Stimulated activated naive CD8-positive, alpha-beta T cell treated with anti-CD3 and anti-CD28 coated beads, Interleukin-15, Interleukin-2, amounts not matched to agents 100 ng/mL and 50 ng/mL, for 24 hours (primary cell): ENCODE results near the gene OR52H1.

Experiments
- H3K27ac Mint-ChIP-seq: one replicate; pipeline ENCODE4 v1.8.0; 2021; ENCODE audit warnings: mild to moderate bottlenecking, mixed read lengths
- H3K27me3 Mint-ChIP-seq: one replicate; pipeline ENCODE4 v1.8.0; 2021; ENCODE audit warnings: mixed read lengths
- H3K36me3 Mint-ChIP-seq: one replicate; pipeline ENCODE4 v1.8.0; 2021; ENCODE audit warnings: low read depth, mixed read lengths
- H3K4me1 Mint-ChIP-seq: one replicate; pipeline ENCODE4 v1.8.0; 2021; ENCODE audit warnings: low read depth, mixed read lengths
- H3K4me3 Mint-ChIP-seq: one replicate; pipeline ENCODE4 v1.8.0; 2021; ENCODE audit warnings: mild to moderate bottlenecking, mixed read lengths
- H3K9me3 Mint-ChIP-seq: one replicate; pipeline ENCODE4 v1.8.0; 2021; ENCODE audit warnings: mixed read lengths

Gene OR52H1

GRCh38 chr11:5556596-5557188 lies 8.4 kb upstream of the OR52H1 start:
- no peaks in the 10 kb centered on the region for H3K9me3 Mint-ChIP-seq
- no peak overlapping the region for H3K4me3 Mint-ChIP-seq
- no peaks in the 10 kb centered on the region for H3K36me3 Mint-ChIP-seq
- no peak overlapping the region for H3K27ac Mint-ChIP-seq
- H3K4me1 Mint-ChIP-seq = no peaks in the 10 kb centered on the region
- peaks cover 12% of the 10 kb centered on the region for H3K27me3 Mint-ChIP-seq

- no peaks in the 10 kb centered on the region for H3K9me3 Mint-ChIP-seq
- H3K27ac Mint-ChIP-seq = no peak overlapping the region
- no peaks in the 10 kb centered on the region for H3K4me1 Mint-ChIP-seq
- H3K27me3 Mint-ChIP-seq = peaks cover 6% of the 10 kb centered on the region
- H3K4me3 Mint-ChIP-seq = no peak overlapping the region
- H3K36me3 Mint-ChIP-seq = no peaks in the 10 kb centered on the region
These were observed 5.0 kb upstream of the OR52H1 start for GRCh38 chr11:5553343-5553742.

- no peak overlapping the region for H3K4me3 Mint-ChIP-seq
- no peaks in the 10 kb centered on the region for H3K36me3 Mint-ChIP-seq
- no peak overlapping the region for H3K27ac Mint-ChIP-seq
- peaks cover 3% of the 10 kb centered on the region for H3K27me3 Mint-ChIP-seq
- H3K9me3 Mint-ChIP-seq = no peaks in the 10 kb centered on the region
- no peaks in the 10 kb centered on the region for H3K4me1 Mint-ChIP-seq
These were observed 2.2 kb upstream of the OR52H1 start for GRCh38 chr11:5550440-5551095.

- Mint-ChIP-seq H3K4me3 (no peak overlapping the region), H3K4me1 (no peaks in the 10 kb centered on the region)
These were observed 358 bp downstream of the OR52H1 start for GRCh38 chr11:5547982-5548381.

GRCh38 chr11:5546457-5546856 lies 1.9 kb downstream of the OR52H1 start:
- Mint-ChIP-seq H3K36me3 (no peaks in the 10 kb centered on the region), H3K4me3 (no peak overlapping the region), H3K27me3 (peaks cover 7% of the 10 kb centered on the region), H3K9me3 (no peaks in the 10 kb centered on the region), H3K27ac (no peak overlapping the region), H3K4me1 (no peaks in the 10 kb centered on the region)

More at GRCh38 chr11:5547982-5548381, 358 bp downstream of the OR52H1 start:
- peaks cover 3% of the 10 kb centered on the region for H3K27me3 Mint-ChIP-seq
- no peaks in the 10 kb centered on the region for H3K9me3 Mint-ChIP-seq
- no peak overlapping the region for H3K27ac Mint-ChIP-seq
- no peaks in the 10 kb centered on the region for H3K36me3 Mint-ChIP-seq

- Mint-ChIP-seq H3K4me3 (no peak overlapping the region), H3K36me3 (no peaks in the 10 kb centered on the region), H3K27ac (no peak overlapping the region), H3K9me3 (peaks cover 6% of the 10 kb centered on the region), H3K4me1 (no peaks in the 10 kb centered on the region), H3K27me3 (peaks cover 4% of the 10 kb centered on the region)
These were observed 6.9 kb downstream of the OR52H1 start for GRCh38 chr11:5541427-5541826.

- no peaks in the 10 kb centered on the region for H3K36me3 Mint-ChIP-seq
- peaks cover 6% of the 10 kb centered on the region for H3K9me3 Mint-ChIP-seq
- no peaks in the 10 kb centered on the region for H3K27me3 Mint-ChIP-seq
These were observed 11.9 kb downstream of the OR52H1 start for GRCh38 chr11:5536482-5536881.

GRCh38 chr11:5534046-5534445 lies 14.3 kb downstream of the OR52H1 start:
- H3K9me3 Mint-ChIP-seq = peaks cover 6% of the 10 kb centered on the region
- H3K27ac Mint-ChIP-seq = no peak overlapping the region
- H3K27me3 Mint-ChIP-seq = no peaks in the 10 kb centered on the region
- no peaks in the 10 kb centered on the region for H3K4me1 Mint-ChIP-seq
- H3K4me3 Mint-ChIP-seq = no peak overlapping the region
- H3K36me3 Mint-ChIP-seq = no peaks in the 10 kb centered on the region

More at GRCh38 chr11:5536482-5536881, 11.9 kb downstream of the OR52H1 start:
- Mint-ChIP-seq H3K27ac (no peak overlapping the region), H3K4me3 (no peak overlapping the region), H3K4me1 (no peaks in the 10 kb centered on the region)

- Mint-ChIP-seq H3K27ac (no peak overlapping the region), H3K27me3 (no peaks in the 10 kb centered on the region), H3K36me3 (no peaks in the 10 kb centered on the region), H3K4me3 (no peak overlapping the region), H3K4me1 (no peaks in the 10 kb centered on the region), H3K9me3 (no peaks in the 10 kb centered on the region)
These were observed 17.1 kb downstream of the OR52H1 start for GRCh38 chr11:5531053-5531831.

GRCh38 chr11:5528495-5528894 lies 19.8 kb downstream of the OR52H1 start:
- H3K4me1 Mint-ChIP-seq = no peaks in the 10 kb centered on the region
- no peaks in the 10 kb centered on the region for H3K9me3 Mint-ChIP-seq

GRCh38 chr11:5527716-5528115 lies 20.6 kb downstream of the OR52H1 start:
- H3K36me3 Mint-ChIP-seq = no peaks in the 10 kb centered on the region
- no peak overlapping the region for H3K4me3 Mint-ChIP-seq
- H3K4me1 Mint-ChIP-seq = no peaks in the 10 kb centered on the region
- no peaks in the 10 kb centered on the region for H3K27me3 Mint-ChIP-seq
- no peaks in the 10 kb centered on the region for H3K9me3 Mint-ChIP-seq
- H3K27ac Mint-ChIP-seq = no peak overlapping the region

More at GRCh38 chr11:5528495-5528894, 19.8 kb downstream of the OR52H1 start:
- Mint-ChIP-seq H3K27ac (no peak overlapping the region), H3K27me3 (no peaks in the 10 kb centered on the region), H3K4me3 (no peak overlapping the region), H3K36me3 (no peaks in the 10 kb centered on the region)

GRCh38 chr11:5524756-5525155 lies 23.6 kb downstream of the OR52H1 start:
- no peaks in the 10 kb centered on the region for H3K9me3 Mint-ChIP-seq
- no peaks in the 10 kb centered on the region for H3K4me1 Mint-ChIP-seq
- no peak overlapping the region for H3K27ac Mint-ChIP-seq
- no peaks in the 10 kb centered on the region for H3K36me3 Mint-ChIP-seq
- H3K27me3 Mint-ChIP-seq = no peaks in the 10 kb centered on the region
- no peak overlapping the region for H3K4me3 Mint-ChIP-seq

GRCh38 chr11:5522308-5522707 lies 26.0 kb downstream of the OR52H1 start:
- Mint-ChIP-seq H3K27ac (no peak overlapping the region), H3K36me3 (no peaks in the 10 kb centered on the region), H3K4me3 (no peak overlapping the region)

GRCh38 chr11:5521540-5521939 lies 26.8 kb downstream of the OR52H1 start:
- H3K9me3 Mint-ChIP-seq = no peaks in the 10 kb centered on the region
- H3K4me3 Mint-ChIP-seq = no peak overlapping the region
- H3K27me3 Mint-ChIP-seq = no peaks in the 10 kb centered on the region
- no peaks in the 10 kb centered on the region for H3K4me1 Mint-ChIP-seq
- H3K36me3 Mint-ChIP-seq = no peaks in the 10 kb centered on the region
- no peak overlapping the region for H3K27ac Mint-ChIP-seq

More at GRCh38 chr11:5522308-5522707, 26.0 kb downstream of the OR52H1 start:
- Mint-ChIP-seq H3K9me3 (no peaks in the 10 kb centered on the region), H3K4me1 (no peaks in the 10 kb centered on the region), H3K27me3 (no peaks in the 10 kb centered on the region)

- Mint-ChIP-seq H3K36me3 (no peaks in the 10 kb centered on the region), H3K9me3 (no peaks in the 10 kb centered on the region), H3K27me3 (no peaks in the 10 kb centered on the region), H3K27ac (no peak within 1 kb of the TSS), H3K4me3 (no peak within 1 kb of the TSS), H3K4me1 (no peaks in the 10 kb centered on the region)
These were observed 31.7 kb downstream of the OR52H1 start, which contains the start of gene UBQLNL for GRCh38 chr11:5516599-5516998. TSS of gene UBQLNL (minus strand) at chr11:5516699. CDS start at chr11:5516441, 258 bp downstream.
